ENCODE data around the gene PPFIBP2. TPM values are rescaled to one million over a fixed set of nuclear protein-coding genes. Genes with fewer than 3 reads are reported as not detected.

Gene PPFIBP2
- total and polyA plus RNA-seq, 10 donors = 17.2 to 75.1 (median 40.4) TPM

DNA sequence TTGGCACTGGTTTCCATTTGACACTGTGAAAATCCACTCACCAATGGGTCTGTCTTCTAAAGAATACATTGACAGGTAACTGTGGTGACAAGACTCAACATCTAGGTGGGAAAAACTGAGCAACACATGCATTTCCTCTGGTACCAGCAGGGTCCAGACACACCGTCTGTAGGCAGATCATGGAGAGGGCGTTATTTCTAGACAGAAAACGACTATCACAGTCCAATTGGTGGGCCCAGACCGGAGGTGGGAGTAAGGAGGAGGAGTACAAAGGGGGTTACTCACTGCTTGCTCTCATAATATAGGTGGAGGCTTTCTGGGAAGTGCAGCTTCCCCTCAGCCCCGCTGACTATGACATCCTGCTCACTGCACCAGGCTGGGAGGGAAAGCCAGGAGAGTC lies 182.6 kb downstream of the PPFIBP2 start:
- TF ChIP-seq, protein P1, sequence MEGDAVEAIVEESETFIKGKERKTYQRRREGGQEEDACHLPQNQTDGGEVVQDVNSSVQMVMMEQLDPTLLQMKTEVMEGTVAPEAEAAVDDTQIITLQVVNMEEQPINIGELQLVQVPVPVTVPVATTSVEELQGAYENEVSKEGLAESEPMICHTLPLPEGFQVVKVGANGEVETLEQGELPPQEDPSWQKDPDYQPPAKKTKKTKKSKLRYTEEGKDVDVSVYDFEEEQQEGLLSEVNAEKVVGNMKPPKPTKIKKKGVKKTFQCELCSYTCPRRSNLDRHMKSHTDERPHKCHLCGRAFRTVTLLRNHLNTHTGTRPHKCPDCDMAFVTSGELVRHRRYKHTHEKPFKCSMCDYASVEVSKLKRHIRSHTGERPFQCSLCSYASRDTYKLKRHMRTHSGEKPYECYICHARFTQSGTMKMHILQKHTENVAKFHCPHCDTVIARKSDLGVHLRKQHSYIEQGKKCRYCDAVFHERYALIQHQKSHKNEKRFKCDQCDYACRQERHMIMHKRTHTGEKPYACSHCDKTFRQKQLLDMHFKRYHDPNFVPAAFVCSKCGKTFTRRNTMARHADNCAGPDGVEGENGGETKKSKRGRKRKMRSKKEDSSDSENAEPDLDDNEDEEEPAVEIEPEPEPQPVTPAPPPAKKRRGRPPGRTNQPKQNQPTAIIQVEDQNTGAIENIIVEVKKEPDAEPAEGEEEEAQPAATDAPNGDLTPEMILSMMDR (IDR thresholded peaks at IDR 0.05 in 8 of 11, conservative IDR thresholded peaks at IDR 0.05 in 3 of 11) = no peak
- no peak for TF ChIP-seq POLR2AphosphoS5 (IDR thresholded peaks at IDR 0.05)
- TF ChIP-seq POLR2A (IDR thresholded peaks at IDR 0.05) = no peak
- Histone ChIP-seq H3K9me3 (no peaks in the 10 kb centered on the region), H3K36me3 (no peaks in the 10 kb centered on the region), H3K27me3 (replicated peaks in 1 of 7) (peaks cover 0 to 42% (median 16%) of the 10 kb centered on the region in 7 donors), H3K4me1 (peaks cover 0 to 8% (median 0%) of the 10 kb centered on the region in 6 donors), H3K27ac (no peak overlapping the region), H3K4me3 (no peak overlapping the region)
- no peak for DNase-seq
- 47 to 65% (median 61%) methylated on average over 5 of the region's 5 CpGs for WGBS, 5 donors
- intact Hi-C loops (cut with DNase I; ENCODE audit: low total_unique reads) = loop anchor here (5.0 kb wide), 1 partner anchor 604 kb away; no protein-coding TSS in a partner anchor

Other genes with a start within 250 kb of the PPFIBP2 start
- 10 to 100 TPM in 5 of 7 donors, 1 to 10 TPM in 2; 2.6 to 23.8 (median 10.7) TPM for gene OLFML1, start 28.5 kb upstream of the PPFIBP2 start, total RNA-seq
- gene OLFML1, start 28.5 kb upstream of the PPFIBP2 start, polyA plus RNA-seq = 1 to 10 TPM; 2.6 to 3.1 (median 2.7) TPM
- gene CYB5R2, start 159.5 kb downstream of the PPFIBP2 start, total RNA-seq = 1 to 10 TPM; 1.2 to 5.3 (median 2.7) TPM
- gene CYB5R2, start 159.5 kb downstream of the PPFIBP2 start, polyA plus RNA-seq = 1 to 10 TPM; 2.2 to 3.0 (median 3.0) TPM
- not detected for gene OVCH2, start 192.5 kb downstream of the PPFIBP2 start, total RNA-seq
- gene OVCH2, start 192.5 kb downstream of the PPFIBP2 start, polyA plus RNA-seq = not detected